Endothelial cell of umbilical vein (primary cell): ENCODE measurements around the gene CEBPA. TPM values are rescaled to one million over a fixed set of nuclear protein-coding genes. Genes with fewer than 3 reads are reported as not detected.

Source experiments
- BruUV-seq: library from RNA; stranded (reverse); fragments of 400-500 nt; replicated peaks from 2 replicates; lab custom pipeline; 2021; lab: Mats Ljungman, UMichigan
- CTCF ChIA-PET: fragments of 300-600, 350-600 bp; sonication (Branson Sonifier 250); formaldehyde crosslinking; loops from one replicate; lab custom pipeline; 2021; ENCODE audit warnings: antibody characterized with exemption, inconsistent platforms; lab: Charles Lee
- POLR2A ChIA-PET: fragments of 300-600, 350-600 bp; sonication (Branson Sonifier 250); formaldehyde crosslinking; loops from one replicate; lab custom pipeline; 2021; ENCODE audit warnings: antibody characterized with exemption, inconsistent platforms; lab: Charles Lee
- DNase-seq: peaks from one replicate; pipeline ENCODE4 v3.0.0-alpha.2; 2011; ENCODE audit warnings: low read depth, low spot score
- FAIRE-seq: peaks from 2 replicates; lab custom pipeline; 2011; peaks lifted over from hg19 to GRCh38; lab: Jason Lieb, UNC
- H2AFZ ChIP-seq: 2 replicates; pipeline ENCODE4 v1.6.0; 2012; ENCODE audit warnings: low read depth, low read length, control low read depth, inconsistent platforms
- H3K27ac ChIP-seq: 2 replicates; pipeline ENCODE4 v1.5.1; 2011; ENCODE audit warnings: low read depth, mild to moderate bottlenecking, control low read depth, low read length, moderate library complexity; ENCODE audit not compliant: insufficient read depth
- H3K27me3 ChIP-seq, 2 experiments: 2 replicates each; pipeline versions ENCODE4 v1.6.0 to v1.6.1; 2011; ENCODE audit warnings: low read length in 2 of 2, mixed read lengths in 1 of 2; ENCODE audit not compliant: control insufficient read depth in 2 of 2, insufficient read depth in 2 of 2
- H3K36me3 ChIP-seq, 2 experiments: 2 replicates in 1 of 2; 3 replicates in 1 of 2; pipeline ENCODE4 v1.5.1; 2011; ENCODE audit warnings: low read length in 2 of 2, mild to moderate bottlenecking in 1 of 2, moderate library complexity in 1 of 2; ENCODE audit not compliant: control insufficient read depth in 2 of 2, insufficient read depth in 2 of 2; ENCODE audit errors: extremely low read depth in 1 of 2
- H3K4me1 ChIP-seq: 3 replicates; pipeline ENCODE4 v1.5.1; 2011; ENCODE audit warnings: mild to moderate bottlenecking, low read length; ENCODE audit not compliant: control insufficient read depth, insufficient read depth; ENCODE audit errors: extremely low read depth
- H3K4me2 ChIP-seq: 2 replicates; pipeline ENCODE4 v1.6.1; 2011; ENCODE audit warnings: low read length, control low read depth, mixed read lengths; ENCODE audit not compliant: insufficient read depth
- H3K4me3 ChIP-seq, 3 experiments: fragments of 200-600 bp in 1 of 3; sonication (generic), shearing (Covaris generic) in 1 of 3; replicated peaks in 1 of 3; 2 replicates each; pipeline ENCODE4 v1.5.1; 2011 to 2016; ENCODE audit warnings: control low read depth in 3 of 3, low read length in 3 of 3, mild to moderate bottlenecking in 2 of 3, inconsistent platforms in 1 of 3, low read depth in 1 of 3, moderate library complexity in 1 of 3; ENCODE audit not compliant: insufficient read depth in 1 of 3
- H3K79me2 ChIP-seq: 2 replicates; pipeline ENCODE4 v1.6.0; 2012; ENCODE audit warnings: low read length, inconsistent platforms; ENCODE audit not compliant: control insufficient read depth, insufficient read depth
- H3K9ac ChIP-seq: replicated peaks from 2 replicates; pipeline ENCODE3; 2011; ENCODE audit warnings: low read length, control low read depth; ENCODE audit not compliant: insufficient read depth; ENCODE audit errors: extremely low read depth
- H3K9me1 ChIP-seq: replicated peaks from 3 replicates; pipeline ENCODE4 v1.6.0; 2011; ENCODE audit warnings: mild to moderate bottlenecking, low read length; ENCODE audit not compliant: control insufficient read depth, insufficient read depth; ENCODE audit errors: extremely low read depth
- H3K9me3 ChIP-seq: replicated peaks from 2 replicates; pipeline ENCODE4 v1.5.1; 2012; ENCODE audit warnings: low read length, inconsistent platforms; ENCODE audit not compliant: control insufficient read depth, insufficient read depth
- H4K20me1 ChIP-seq: replicated peaks from 2 replicates; pipeline ENCODE3; 2011; ENCODE audit warnings: mild to moderate bottlenecking, low read length; ENCODE audit not compliant: control insufficient read depth, insufficient read depth; ENCODE audit errors: extremely low read depth
- CTCF ChIP-seq, 2 donors: IDR thresholded peaks; 1 replicate in 1 of 2; 2 replicates in 1 of 2; pipeline ENCODE4 v1.5.1; 2011; ENCODE audit warnings: low read length in 2 of 2, mild to moderate bottlenecking in 2 of 2, moderate library complexity in 2 of 2, control low read depth in 1 of 2, inconsistent platforms in 1 of 2, low read depth in 1 of 2; ENCODE audit not compliant: insufficient read depth in 1 of 2; ENCODE audit errors: extremely low read depth in 1 of 2
- EZH2 ChIP-seq: IDR thresholded peaks from 2 replicates; pipeline ENCODE4 v1.6.1; 2012; ENCODE audit warnings: borderline replicate concordance, low read depth, mild to moderate bottlenecking, moderate library complexity, low read length, inconsistent platforms; ENCODE audit not compliant: severe bottlenecking
- FOS ChIP-seq: IDR thresholded peaks from 2 replicates; pipeline ENCODE4 v1.6.1; 2011; ENCODE audit warnings: mild to moderate bottlenecking, low read length, moderate library complexity, borderline replicate concordance; ENCODE audit not compliant: insufficient read depth
- GATA2 ChIP-seq: IDR thresholded peaks from 2 replicates; pipeline ENCODE4 v1.7.0; 2011; ENCODE audit warnings: low read depth, mild to moderate bottlenecking, moderate library complexity, mixed read lengths, low read length; ENCODE audit not compliant: insufficient read length, insufficient read depth
- JUN ChIP-seq: IDR thresholded peaks from 2 replicates; pipeline ENCODE4 v1.6.1; 2011; ENCODE audit warnings: borderline replicate concordance, low read depth; ENCODE audit not compliant: insufficient read length, insufficient read depth
- MAX ChIP-seq: IDR thresholded peaks from 2 replicates; pipeline ENCODE4 v1.6.1; 2011; ENCODE audit not compliant: insufficient read depth, insufficient read length
- MYC ChIP-seq: IDR thresholded peaks from one replicate; pipeline ENCODE4 v1.6.1; 2011; ENCODE audit warnings: mild to moderate bottlenecking, low read depth, low read length
- POLR2A ChIP-seq: IDR thresholded peaks from 2 replicates; pipeline ENCODE4 v1.6.1; 2012; ENCODE audit warnings: low read depth, mild to moderate bottlenecking, control low read depth, low read length
- POLR2AphosphoS5 ChIP-seq: IDR thresholded peaks from 2 replicates; pipeline ENCODE4 v1.6.1; 2012; ENCODE audit warnings: low read depth, mild to moderate bottlenecking, control low read depth, low read length, moderate library complexity; ENCODE audit not compliant: insufficient read depth
- dilution Hi-C: fragments of 300-500 bp; cut with MboI; formaldehyde crosslinking; loops from one replicate; pipeline ENCODE4 v1.15.0; 2019; ENCODE audit warnings: low sequenced_read_pairs; ENCODE audit not compliant: extremely low pct_ligation_motif_present
- intact Hi-C: fragments of 100-400 bp; cut with micrococcal nuclease; formaldehyde crosslinking; loops from one replicate; pipeline ENCODE4 v1.10.0; 2022
- polyA plus RNA-seq, 4 experiments: library from polyadenylated mRNA; depleted of rRNA in 3 of 4; stranded (reverse) in 3 of 4; unstranded in 1 of 4; fragments of >200 nt; gene quantifications; 2 replicates each; pipeline versions ENCODE4 v1.2.1 to v1.2.3, GENCODE V29; 2011 to 2012; ENCODE audit warnings: missing spikeins in 1 of 4
- total RNA-seq: library from RNA; stranded (reverse); gene quantifications from 2 replicates; pipeline ENCODE4 v1.2.3, GENCODE V29; 2021

Gene CEBPA
- total and polyA plus RNA-seq, 2 donors (not counting 3 experiments of a cell fraction or from before 2014, with no cell fraction given), result 0.06 TPM; not detected in 1

GRCh38 chr19:33271246-33272021 lies 30.9 kb downstream of the CEBPA start:
- no peaks in the 10 kb centered on the region for H3K9me3 ChIP-seq
- H3K9me1 ChIP-seq, result no peaks in the 10 kb centered on the region
- H3K9ac ChIP-seq, result no peak overlapping the region
- no peak overlapping the region for H2AFZ ChIP-seq
- H3K4me3 ChIP-seq, result no peak overlapping the region
- TF ChIP-seq FOS (no peak), EZH2 (no peak), JUN (no peak), POLR2A (no peak), MYC (no peak), CTCF (IDR thresholded peaks at IDR 0.05; ENCODE audit: extremely low read depth in 1 of 2, insufficient read depth in 1 of 2, low read depth in 1 of 2, low read length in 2 of 2) (no peak), MAX (no peak), POLR2AphosphoS5 (no peak), GATA2 (no peak)
- dilution Hi-C loops, result no loop called here
- no peaks in the 10 kb centered on the region for H3K79me2 ChIP-seq
- H3K27me3 ChIP-seq, result no peaks in the 10 kb centered on the region
- no peaks in the 10 kb centered on the region for H3K4me1 ChIP-seq
- POLR2A ChIA-PET, result no interaction called here
- CTCF ChIA-PET, result interaction anchor here (0.6 kb wide), 1 partner anchor 366 kb away, joined by 3 read pairs; no protein-coding TSS in a partner anchor
- intact Hi-C loops, result no loop called here
- BruUV-seq, result no TSS peak
- no peak for FAIRE-seq
- no peak overlapping the region for H3K4me2 ChIP-seq
- no peaks in the 10 kb centered on the region for H3K36me3 ChIP-seq
- no peak for DNase-seq
- H3K27ac ChIP-seq, result no peak overlapping the region
- no peaks in the 10 kb centered on the region for H4K20me1 ChIP-seq
